Measurements from ENCODE around the gene FRG2C. TPM values are rescaled to one million over a fixed set of nuclear protein-coding genes. Genes with fewer than 3 reads are reported as not detected.
"Not testable (repeated sequence)": the region's sequence is repeated elsewhere in the genome, so short reads cannot be mapped to it uniquely, and the experiment has no call there.

The FRG2C gene
- total RNA-seq, 3 donors from 2014 or later (not counting 1 experiment from before 2014, with no cell fraction given) = not detected

GRCh38 chr3:75683965-75684364, 19.8 kb downstream of the FRG2C start:
- H3K27ac Mint-ChIP-seq; DNase-seq; H3K9me3 ChIP-seq (ENCODE audit: control insufficient read depth, insufficient read depth, low read length); H3K4me1 ChIP-seq (ENCODE audit: control insufficient read depth, insufficient read depth, low read length); H3K4me3 ChIP-seq (ENCODE audit: low read length); H3K36me3 ChIP-seq (ENCODE audit: control insufficient read depth, insufficient read depth, low read length); H3K9me3 Mint-ChIP-seq; H3K27me3 ChIP-seq (ENCODE audit: control insufficient read depth, insufficient read depth, low read length); H3K36me3 Mint-ChIP-seq; H3K4me1 Mint-ChIP-seq; ATAC-seq; H3K27ac ChIP-seq (ENCODE audit: low read length); H3K4me3 Mint-ChIP-seq; H3K27me3 Mint-ChIP-seq (ENCODE audit: low read depth in 2 of 2); intact Hi-C loops (cut with micrococcal nuclease): not testable (repeated sequence)
- WGBS (ENCODE audit: insufficient coverage) = no CpG with 5 or more reads among the region's 1 CpG

- H3K4me3 ChIP-seq (ENCODE audit: low read length) = no peak overlapping the region
- H3K27me3 ChIP-seq (ENCODE audit: control insufficient read depth, insufficient read depth, low read length) = no peaks in the 10 kb centered on the region
- no peak overlapping the region for H3K4me3 Mint-ChIP-seq
- no peak overlapping the region for H3K27ac Mint-ChIP-seq
- H3K4me1 Mint-ChIP-seq = no peaks in the 10 kb centered on the region
- H3K27me3 Mint-ChIP-seq (ENCODE audit: low read depth in 2 of 2) = no peaks in the 10 kb centered on the region
- no peaks in the 10 kb centered on the region for H3K36me3 ChIP-seq (ENCODE audit: control insufficient read depth, insufficient read depth, low read length)
- DNase-seq (no peak), ATAC-seq (no peak)
- WGBS (ENCODE audit: insufficient coverage) = 87% methylated on average over 9 of the region's 9 CpGs
- H3K9me3 ChIP-seq (ENCODE audit: control insufficient read depth, insufficient read depth, low read length) = peaks cover 17% of the 10 kb centered on the region
- intact Hi-C loops (cut with micrococcal nuclease) = no loop called here
- peaks cover 14% of the 10 kb centered on the region for H3K36me3 Mint-ChIP-seq
- peaks cover 9 to 18% of the 10 kb centered on the region in 2 donors for H3K9me3 Mint-ChIP-seq
- no peak for TF ChIP-seq CTCF (IDR thresholded peaks at IDR 0.05)
- H3K27ac ChIP-seq (ENCODE audit: low read length) = no peak overlapping the region
- no peaks in the 10 kb centered on the region for H3K4me1 ChIP-seq (ENCODE audit: control insufficient read depth, insufficient read depth, low read length)
Measured at GRCh38 chr3:75687323-75687722, 23.2 kb downstream of the FRG2C start.

- no peak overlapping the region for H3K4me3 ChIP-seq (ENCODE audit: low read length)
- WGBS (ENCODE audit: insufficient coverage) = 42% methylated on average over 2 of the region's 2 CpGs
- Mint-ChIP-seq H3K36me3 (peaks cover 23% of the 10 kb centered on the region), H3K27me3 (ENCODE audit: low read depth in 2 of 2) (no peaks in the 10 kb centered on the region), H3K9me3 (peaks cover 11 to 16% of the 10 kb centered on the region in 2 donors), H3K4me3 (no peak overlapping the region), H3K27ac (no peak overlapping the region), H3K4me1 (no peaks in the 10 kb centered on the region)
- H3K9me3 ChIP-seq (ENCODE audit: control insufficient read depth, insufficient read depth, low read length) = peaks cover 22% of the 10 kb centered on the region
- DNase-seq (no peak), ATAC-seq (no peak)
- intact Hi-C loops (cut with micrococcal nuclease) = no loop called here
- no peaks in the 10 kb centered on the region for H3K36me3 ChIP-seq (ENCODE audit: control insufficient read depth, insufficient read depth, low read length)
- H3K4me1 ChIP-seq (ENCODE audit: control insufficient read depth, insufficient read depth, low read length) = no peaks in the 10 kb centered on the region
- no peak for TF ChIP-seq CTCF (IDR thresholded peaks at IDR 0.05)
- H3K27me3 ChIP-seq (ENCODE audit: control insufficient read depth, insufficient read depth, low read length) = no peaks in the 10 kb centered on the region
- H3K27ac ChIP-seq (ENCODE audit: low read length) = no peak overlapping the region
Measured at GRCh38 chr3:75692061-75692460, 27.9 kb downstream of the FRG2C start.

Other genes starting within 250 kb of the FRG2C start
- 10 to 100 TPM in 1 of 3 donors, 1 to 10 TPM in 2; 8.0 to 10.6 (median 10.0) TPM for gene ZNF717, start 121.2 kb downstream of the FRG2C start, total RNA-seq

All from natural killer cell (primary cell).